ENCODE measurements around the gene BCAP29. TPM values are rescaled to one million over a fixed set of nuclear protein-coding genes. Genes with fewer than 3 reads are reported as not detected.

The BCAP29 gene
- total and polyA plus RNA-seq, 2 of the 4 experiments (the other 2 are of a cell fraction): 33.0 to 35.1 TPM

GRCh38 chr7:107641676-107642075, 61.6 kb downstream of the BCAP29 start:
- Histone ChIP-seq H4K20me1 (ENCODE audit: insufficient read depth, low read length) (no peaks in the 10 kb centered on the region), H3K4me2 (ENCODE audit: low read depth, low read length) (no peak overlapping the region), H3K4me3 (ENCODE audit: insufficient read depth, low read depth, low read length) (no peak overlapping the region), H3K56ac (ENCODE audit: extremely low read depth, insufficient read depth, low read length) (no peak overlapping the region), H3K27ac (ENCODE audit: insufficient read depth, low read length) (no peak overlapping the region), H3K36me3 (ENCODE audit: control insufficient read depth, insufficient read depth, low read length) (no peaks in the 10 kb centered on the region), H3K14ac (replicated peaks; ENCODE audit: low read depth, low read length) (no peak overlapping the region), H2AK9ac (replicated peaks; ENCODE audit: low read depth, low read length, poor library complexity) (no peak overlapping the region), H4K8ac (ENCODE audit: low read depth in 2 of 2, low read length in 2 of 2) (no peak overlapping the region), H2AK5ac (ENCODE audit: low read depth, low read length) (no peak overlapping the region), H3K9me3 (ENCODE audit: control insufficient read depth, insufficient read depth, low read length) (no peaks in the 10 kb centered on the region), H3K18ac (ENCODE audit: low read depth, low read length) (no peak overlapping the region), H3K23ac (ENCODE audit: low read depth, low read length) (no peak overlapping the region), H3K79me1 (ENCODE audit: low read depth in 1 of 2, low read length in 2 of 2) (no peaks in the 10 kb centered on the region), H2BK15ac (ENCODE audit: low read depth, low read length) (no peak overlapping the region), H3K9me1 (ENCODE audit: insufficient read depth, low read length) (0 out of 2 replicates have a peak, but pooled peaks cover 3% of the 10 kb centered on the region), H4K5ac (ENCODE audit: low read depth, low read length) (no peak overlapping the region), H4K91ac (ENCODE audit: insufficient read depth, low read depth, low read length) (no peak overlapping the region), H3K4ac (ENCODE audit: low read depth, low read length) (no peak overlapping the region), H2AFZ (replicated peaks; ENCODE audit: low read length, poor library complexity) (no peak overlapping the region), H2BK120ac (ENCODE audit: low read depth, low read length) (no peak overlapping the region), H2BK5ac (ENCODE audit: low read depth, low read length, poor library complexity, severe bottlenecking) (no peak overlapping the region), H3K27me3 (ENCODE audit: control insufficient read depth, insufficient read depth, low read length) (no peaks in the 10 kb centered on the region), H3K9ac (ENCODE audit: low read depth, low read length) (no peak overlapping the region), H2BK20ac (ENCODE audit: low read depth, low read length) (no peak overlapping the region), H3K4me1 (ENCODE audit: control insufficient read depth, insufficient read depth, low read length) (no peaks in the 10 kb centered on the region; the same call in 1 of the 2 replicates)
- ChIA-PET POLR2A (ENCODE audit: unreplicated experiment) (no interaction called here), CTCF (no interaction called here)
- TF ChIP-seq CTCF (conservative IDR thresholded peaks at IDR 0.05; ENCODE audit: low read depth, low read length): no peak
- TF ChIP-seq RAD21 (IDR thresholded peaks at IDR 0.05; ENCODE audit: low read length): no peak
- no peak for TF ChIP-seq MAFK (IDR thresholded peaks at IDR 0.05; ENCODE audit: low read depth, low read length)
- TF ChIP-seq RFX5 (IDR thresholded peaks at IDR 0.05; ENCODE audit: low read depth, low read length): no peak
- TF ChIP-seq SMC3 (IDR thresholded peaks at IDR 0.05; ENCODE audit: low read depth, low read length): no peak
- no peak for TF ChIP-seq MAZ (IDR thresholded peaks at IDR 0.05; ENCODE audit: borderline replicate concordance, low read depth, low read length)
- intact Hi-C loops (cut with micrococcal nuclease): no loop called here
- DNase-seq (no peak), ATAC-seq (ENCODE audit: low read depth) (no peak)
- in situ Hi-C loops (cut with MboI; ENCODE audit: low sequenced_read_pairs): no loop called here
- dilution Hi-C loops (cut with HindIII; ENCODE audit: low sequenced_read_pairs, unreplicated experiment): no loop called here
- no TSS peak for BruUV-seq (replicated peaks)
- no CpG with 5 or more reads among the region's 1 CpG for WGBS, 2 experiments (ENCODE audit: extremely low coverage in 2 of 2, insufficient read length in 1 of 2)
